Measurements from ENCODE around the gene ABCF2. TPM values are rescaled to one million over a fixed set of nuclear protein-coding genes. Genes with fewer than 3 reads are reported as not detected.

Gene ABCF2
- polyA plus RNA-seq, 3 donors, result 18.0 to 22.0 (median 21.1) TPM

GRCh38 chr7:151198945-151199848 is 27.8 kb downstream of the ABCF2 start:
- Mint-ChIP-seq H3K4me1 (no peaks in the 10 kb centered on the region), H3K27me3 (ENCODE audit: low read depth in 3 of 3) (peaks cover 6 to 29% (median 12%) of the 10 kb centered on the region in 3 donors), H3K4me3 (no peak overlapping the region), H3K27ac (peak overlapping the region in 1 of 7 donors; percentile 62), H3K9me3 (no peaks in the 10 kb centered on the region), H3K36me3 (no peaks in the 10 kb centered on the region)
- Histone ChIP-seq H3K4me1 (ENCODE audit: control insufficient read depth in 1 of 2, insufficient read depth in 2 of 2, low read length in 2 of 2) (no peaks in the 10 kb centered on the region), H3K4me2 (replicated peaks; ENCODE audit: extremely low read depth, low read length, poor library complexity, severe bottlenecking) (no peak overlapping the region), H3K27me3 (ENCODE audit: control insufficient read depth in 2 of 2, insufficient read depth in 2 of 2, low read length in 2 of 2) (peaks cover 0 to 5% of the 10 kb centered on the region in 2 donors), H3K9me3 (replicated peaks in 1 of 2; ENCODE audit: control insufficient read depth in 1 of 2, insufficient read depth in 1 of 2, low read length in 2 of 2) (no peaks in the 10 kb centered on the region), H2AFZ (ENCODE audit: insufficient read depth, low read depth, low read length, poor library complexity, severe bottlenecking) (no peak overlapping the region), H3K79me2 (ENCODE audit: insufficient read depth, low read length) (no peaks in the 10 kb centered on the region), H3K36me3 (replicated peaks in 1 of 2; ENCODE audit: control insufficient read depth in 1 of 2, insufficient read depth in 2 of 2, low read length in 2 of 2) (no peaks in the 10 kb centered on the region), H3K27ac (ENCODE audit: low read depth in 1 of 2, low read length in 2 of 2) (no peak overlapping the region), H3K9ac (ENCODE audit: insufficient read depth, low read length, poor library complexity, severe bottlenecking) (no peak overlapping the region), H3K4me3 (replicated peaks in 1 of 3; ENCODE audit: low read depth in 2 of 3, low read length in 3 of 3) (no peak overlapping the region), H4K20me1 (ENCODE audit: insufficient read depth, low read length) (no peaks in the 10 kb centered on the region)
- no peak for DNase-seq
- WGBS (ENCODE audit: insufficient coverage), result 93% methylated on average over 21 of the region's 30 CpGs
- no peak for TF ChIP-seq CTCF (IDR thresholded peaks at IDR 0.05)
- intact Hi-C loops (cut with micrococcal nuclease), result no loop called here

GRCh38 chr7:151197932-151198331 is 29.1 kb downstream of the ABCF2 start:
- H4K20me1 ChIP-seq (ENCODE audit: insufficient read depth, low read length), result no peaks in the 10 kb centered on the region
- no peaks in the 10 kb centered on the region for H3K36me3 Mint-ChIP-seq
- TF ChIP-seq CTCF (IDR thresholded peaks at IDR 0.05), result no peak

More at GRCh38 chr7:151197932-151198331, 29.1 kb downstream of the ABCF2 start:
- Histone ChIP-seq H3K27ac (ENCODE audit: low read depth in 1 of 2, low read length in 2 of 2) (no peak overlapping the region), H3K79me2 (ENCODE audit: insufficient read depth, low read length) (no peaks in the 10 kb centered on the region), H3K9ac (ENCODE audit: insufficient read depth, low read length, poor library complexity, severe bottlenecking) (no peak overlapping the region), H3K4me3 (replicated peaks in 1 of 3; ENCODE audit: low read depth in 2 of 3, low read length in 3 of 3) (no peak overlapping the region), H3K4me2 (replicated peaks; ENCODE audit: extremely low read depth, low read length, poor library complexity, severe bottlenecking) (no peak overlapping the region), H2AFZ (ENCODE audit: insufficient read depth, low read depth, low read length, poor library complexity, severe bottlenecking) (no peak overlapping the region), H3K27me3 (ENCODE audit: control insufficient read depth in 2 of 2, insufficient read depth in 2 of 2, low read length in 2 of 2) (no peaks in the 10 kb centered on the region), H3K4me1 (ENCODE audit: control insufficient read depth in 1 of 2, insufficient read depth in 2 of 2, low read length in 2 of 2) (no peaks in the 10 kb centered on the region), H3K9me3 (replicated peaks in 1 of 2; ENCODE audit: control insufficient read depth in 1 of 2, insufficient read depth in 1 of 2, low read length in 2 of 2) (no peaks in the 10 kb centered on the region), H3K36me3 (replicated peaks in 1 of 2; ENCODE audit: control insufficient read depth in 1 of 2, insufficient read depth in 2 of 2, low read length in 2 of 2) (no peaks in the 10 kb centered on the region)
- DNase-seq, result no peak
- H3K27ac Mint-ChIP-seq, result no peak overlapping the region
- H3K4me1 Mint-ChIP-seq, result no peaks in the 10 kb centered on the region
- H3K4me3 Mint-ChIP-seq, result no peak overlapping the region
- H3K9me3 Mint-ChIP-seq, result no peaks in the 10 kb centered on the region
- intact Hi-C loops (cut with micrococcal nuclease), result no loop called here
- H3K27me3 Mint-ChIP-seq (ENCODE audit: low read depth in 3 of 3), result peaks cover 4 to 24% (median 9%) of the 10 kb centered on the region in 3 donors

Data from CD14-positive monocyte (primary cell).